NCI-H2107 treated with DMSO at 0.1 percent for 48 hours (cell line): ENCODE results near the gene MYADM.

Experiments used
- DNase-seq: peaks from one replicate; lab custom pipeline; 2025; ENCODE audit not compliant: unreplicated experiment; lab: John Stamatoyannopoulos, UW

MYADM gene

GRCh38 chr19:53910170-53910518, 42.5 kb downstream of the MYADM start:
- DNase-seq = no peak

GRCh38 chr19:53912653-53913052, 45.0 kb downstream of the MYADM start:
- DNase-seq = no peak

GRCh38 chr19:53915000-53915399, 47.3 kb downstream of the MYADM start:
- DNase-seq = no peak

- DNase-seq = no peak
Measured at GRCh38 chr19:53916004-53916403, 48.3 kb downstream of the MYADM start.

GRCh38 chr19:53917356-53917755, 49.7 kb downstream of the MYADM start:
- DNase-seq = no peak
